K562 (cell line): ENCODE measurements around the gene ENTR1. TPM values are rescaled to one million over a fixed set of nuclear protein-coding genes. Genes with fewer than 3 reads are reported as not detected.

Source experiments
- ATAC-seq: fragments of 200-7000 bp; cut with Tn5 transposase; 3 replicates; pipeline ENCODE4 v1.9.1; 2020; ENCODE audit warnings: moderate library complexity
- BruUV-seq: library from RNA; stranded (reverse); fragments of 400-500 nt; replicated peaks from 2 replicates; lab custom pipeline; 2021; lab: Mats Ljungman, UMichigan
- CTCF ChIA-PET: fragments of 300-600 bp; formaldehyde crosslinking; extraction: SDS; loops from one replicate; lab custom pipeline; 2021; ENCODE audit warnings: low intra/inter-chr PET ratio; lab: Yijun Ruan, JAX
- POLR2A ChIA-PET: fragments of 300-600, 350-650 bp; sonication (Branson Sonifier 250); formaldehyde crosslinking; extraction: SDS; loops from one replicate; lab custom pipeline; 2021; ENCODE audit warnings: antibody characterized with exemption, inconsistent platforms; lab: Yijun Ruan, JAX
- DNase-seq, 4 experiments: peaks; one replicate each; pipeline versions ENCODE4 v3.0.0 to v3.0.0-alpha.2; 2011 to 2018; ENCODE audit warnings: low spot score in 3 of 4, mixed read lengths in 3 of 4; ENCODE audit errors: extremely low read depth in 1 of 4
- FAIRE-seq: peaks from 2 replicates; lab custom pipeline; 2011; peaks lifted over from hg19 to GRCh38; lab: Jason Lieb, UNC
- H2AFZ ChIP-seq: 2 replicates; pipeline ENCODE4 v1.6.0; 2011; ENCODE audit warnings: low read depth, low read length, control low read depth, inconsistent platforms
- H3K27ac ChIP-seq: fragments of 200-600 bp; 3 replicates; pipeline ENCODE4 v1.8.0; 2011; ENCODE audit warnings: low read depth, mild to moderate bottlenecking, control low read depth, inconsistent platforms, low read length, moderate library complexity, mixed read lengths; ENCODE audit errors: extremely low read depth
- H3K27me3 ChIP-seq, 2 experiments: fragments of 300-600 bp in 1 of 2; 2 replicates in 1 of 2; 3 replicates in 1 of 2; pipeline versions ENCODE4 v1.6.0 to v1.8.0; 2011; ENCODE audit warnings: inconsistent platforms in 2 of 2, low read length in 2 of 2, mild to moderate bottlenecking in 1 of 2, mixed read lengths in 1 of 2, moderate library complexity in 1 of 2; ENCODE audit not compliant: control insufficient read depth in 2 of 2, insufficient read depth in 2 of 2
- H3K36me3 ChIP-seq: fragments of 300-600 bp; 3 replicates; pipeline ENCODE4 v1.8.0; 2011; ENCODE audit warnings: mild to moderate bottlenecking, low read length, inconsistent platforms; ENCODE audit not compliant: control insufficient read depth, insufficient read depth
- H3K4me1 ChIP-seq, 2 experiments: fragments of 200-600 bp in 1 of 2; replicated peaks in 1 of 2; 2 replicates in 1 of 2; 3 replicates in 1 of 2; pipeline versions ENCODE4 v1.5.1 to v1.8.0; 2011; ENCODE audit warnings: inconsistent platforms in 2 of 2, low read length in 2 of 2, mild to moderate bottlenecking in 1 of 2, mixed read lengths in 1 of 2, moderate library complexity in 1 of 2; ENCODE audit not compliant: control insufficient read depth in 2 of 2, insufficient read depth in 2 of 2
- H3K4me2 ChIP-seq: 2 replicates; pipeline ENCODE4 v1.6.1; 2011; ENCODE audit warnings: low read length, control low read depth, inconsistent platforms, mixed read lengths; ENCODE audit not compliant: insufficient read depth
- H3K4me3 ChIP-seq: fragments of 200-600 bp; sonication (generic), shearing (Covaris generic); 2 replicates; pipeline ENCODE4 v1.5.1; 2016; ENCODE audit warnings: control low read depth, inconsistent platforms
- H3K79me2 ChIP-seq: fragments of 200-600 bp; 3 replicates; pipeline ENCODE4 v1.8.0; 2011; ENCODE audit warnings: low read length, inconsistent platforms; ENCODE audit not compliant: control insufficient read depth, insufficient read depth
- H3K9ac ChIP-seq, 2 experiments: 2 replicates each; pipeline versions ENCODE4 v1.6.0 to v1.6.1; 2011; ENCODE audit warnings: low read depth in 2 of 2, low read length in 2 of 2, control low read depth in 1 of 2, inconsistent platforms in 1 of 2, mild to moderate bottlenecking in 1 of 2, mixed read lengths in 1 of 2; ENCODE audit not compliant: insufficient read depth in 1 of 2
- H3K9me1 ChIP-seq: one replicate; pipeline ENCODE4 v1.6.0; 2011; ENCODE audit warnings: inconsistent platforms, mild to moderate bottlenecking, low read length, moderate library complexity; ENCODE audit not compliant: control insufficient read depth, insufficient read depth
- H3K9me3 ChIP-seq: replicated peaks from 2 replicates; pipeline ENCODE4 v1.5.1; 2011; ENCODE audit warnings: low read depth, low read length, inconsistent platforms; ENCODE audit not compliant: control insufficient read depth, insufficient read depth
- H4K20me1 ChIP-seq: replicated peaks from 2 replicates; pipeline ENCODE4 v1.6.1; 2011; ENCODE audit warnings: low read length, inconsistent platforms, mixed read lengths; ENCODE audit not compliant: control insufficient read depth, insufficient read depth
- RBFOX2 ChIP-seq: fragments of 200-400 bp; formaldehyde crosslinking; IDR thresholded peaks from 2 replicates; pipeline ENCODE4 v1.6.1; 2017; ENCODE audit warnings: low read depth, mild to moderate bottlenecking, low read length, moderate library complexity
- RBM22 ChIP-seq: fragments of 200-400 bp; formaldehyde crosslinking; IDR thresholded peaks from 2 replicates; pipeline ENCODE4 v1.6.1; 2018; ENCODE audit warnings: low read length, low read depth; ENCODE audit not compliant: poor library complexity, severe bottlenecking
- ZNF586 ChIP-seq: fragments of 450-650 bp; formaldehyde crosslinking; conservative IDR thresholded peaks from 2 replicates; pipeline ENCODE4 v1.4.0; 2020; ENCODE audit warnings: mild to moderate bottlenecking, moderate library complexity
- WGBS: fragments of 100-300 bp; shearing (Covaris generic); methylation state at CpG from one replicate; pipeline ENCODE4 v1.1.6; 2016; ENCODE audit warnings: low coverage, mixed read lengths; ENCODE audit not compliant: insufficient coverage; ENCODE audit errors: missing lambda C conversion rate; 5-methylcytosine and 5-hydroxymethylcytosine counted together
- in situ Hi-C: fragments of 300-500 bp; cut with MboI; formaldehyde crosslinking; loops from 4 replicates; pipeline ENCODE4 v1.15.0; 2018; ENCODE audit warnings: inconsistent platforms, mixed read lengths
- intact Hi-C: fragments of 100-400 bp; cut with micrococcal nuclease; formaldehyde crosslinking; loops from 2 replicates; pipeline ENCODE4 v1.14.2; 2022
- polyA plus RNA-seq, 8 experiments: library from polyadenylated mRNA; depleted of rRNA in 4 of 8; stranded (reverse) in 5 of 8; unstranded in 3 of 8; fragments of >200 nt; fragmentation: Nextera tagmentation in 2 of 8; fragmentation: Illumina TruSeq in 1 of 8; extraction: Ambion mirVana in 2 of 8; extraction: Trizol in 1 of 8; gene quantifications; 2 replicates each; pipeline versions ENCODE4 v1.2.1 to v1.2.3, GENCODE V29; 2011 to 2014; ENCODE audit warnings: inconsistent platforms in 1 of 8, missing spikeins in 1 of 8
- total RNA-seq, 7 experiments: library from RNA; depleted of rRNA in 6 of 7; stranded (reverse); fragments of >200 nt in 6 of 7; fragmentation: Illumina TruSeq in 2 of 7; extraction: Trizol in 2 of 7; gene quantifications; 2 replicates each; pipeline versions ENCODE4 v1.2.1 to v1.2.3, GENCODE V29; 2011 to 2021; ENCODE audit warnings: low replicate concordance in 1 of 7

ENTR1 gene
- total and polyA plus RNA-seq, 9 of the 15 experiments (the other 6 are each of a cell fraction or from before 2014, with no cell fraction given): 6.7 to 106 (median 72.6) TPM

- H2AFZ ChIP-seq: no peak overlapping the region
- ChIA-PET CTCF (no interaction called here), POLR2A (interaction anchor here (0.5 to 1.4 kb wide), 4 partner anchors 8 to 297 kb away, joined by 3 to 4 read pairs (median 3); partner anchors contain the start of gene EGFL7)
- ATAC-seq (no peak), FAIRE-seq (no peak), DNase-seq (no peak)
- 92% methylated on average over 5 of the region's 9 CpGs for WGBS
- no peaks in the 10 kb centered on the region for H3K9me1 ChIP-seq
- in situ Hi-C loops (no loop called here), intact Hi-C loops (loop anchor here (1.0 kb wide), 1 partner anchor 35 kb away; the partner anchor contains the start of gene SNAPC4)
- H3K4me2 ChIP-seq: no peak overlapping the region
- H3K27me3 ChIP-seq: no peaks in the 10 kb centered on the region
- H4K20me1 ChIP-seq: no peaks in the 10 kb centered on the region
- H3K9me3 ChIP-seq: no peaks in the 10 kb centered on the region
- BruUV-seq: no TSS peak
- peaks cover 55% of the 10 kb centered on the region; the same call in 2 of the 3 replicates for H3K36me3 ChIP-seq
- TF ChIP-seq RBFOX2 (peak; percentile 31; the same call in 1 of the 2 replicates), RBM22 (peak; percentile 32), ZNF586 (no peak)
- H3K4me1 ChIP-seq: peaks cover 11 to 91% of the 10 kb centered on the region in 2 experiments
- peak overlapping the region in 1 of 2 experiments; percentile 66; a peak in 2 of 4 replicates for H3K9ac ChIP-seq
- H3K79me2 ChIP-seq: no peaks in the 10 kb centered on the region; the same call in 2 of the 3 replicates
- no peak overlapping the region for H3K4me3 ChIP-seq
- no peak overlapping the region for H3K27ac ChIP-seq
Measured at GRCh38 chr9:136365775-136366222, 44.6 kb downstream of the ENTR1 start.
